Neural cell (in vitro differentiated cells): Measurements from ENCODE around the gene TYK2. TPM values are rescaled to one million over a fixed set of nuclear protein-coding genes. Genes with fewer than 3 reads are reported as not detected.

Experiments used
- H2AFZ ChIP-seq: fragments of 200-600, 300-800 bp; sonication (generic), shearing (Covaris generic); 2 replicates; pipeline ENCODE4 v1.6.0; 2014; ENCODE audit warnings: low read depth, mild to moderate bottlenecking, antibody characterized with exemption, low read length, moderate library complexity
- H3F3A ChIP-seq: fragments of 200-600 bp; shearing (Covaris generic); 2 replicates; pipeline ENCODE4 v1.6.1; 2016; ENCODE audit warnings: mild to moderate bottlenecking, moderate library complexity, mixed read lengths, antibody characterized with exemption, low read length; ENCODE audit not compliant: insufficient read depth, poor library complexity, severe bottlenecking
- H3K27ac ChIP-seq: fragments of 200-600, 300-800 bp; sonication (generic), shearing (Covaris generic); 2 replicates; pipeline ENCODE4 v1.5.1; 2014; ENCODE audit warnings: mild to moderate bottlenecking, low read length, moderate library complexity
- H3K27me3 ChIP-seq: fragments of 300-800, 200-600 bp; sonication (generic), shearing (Covaris generic); 2 replicates; pipeline ENCODE4 v1.6.0; 2014; ENCODE audit warnings: mild to moderate bottlenecking, low read depth, low read length, moderate library complexity; ENCODE audit not compliant: insufficient read depth
- H3K36me3 ChIP-seq: fragments of 300-800, 200-600 bp; sonication (generic), shearing (Covaris generic); 2 replicates; pipeline ENCODE4 v1.5.1; 2014; ENCODE audit warnings: mild to moderate bottlenecking, antibody characterized with exemption, low read length, moderate library complexity; ENCODE audit not compliant: insufficient read depth
- H3K4me2 ChIP-seq: fragments of 300-800, 200-600 bp; sonication (generic), shearing (Covaris generic); 2 replicates; pipeline ENCODE4 v1.6.0; 2014; ENCODE audit warnings: mild to moderate bottlenecking, low read length
- H3K4me3 ChIP-seq: fragments of 300-800, 200-600 bp; sonication (generic), shearing (Covaris generic); 2 replicates; pipeline ENCODE4 v1.5.1; 2014; ENCODE audit warnings: mild to moderate bottlenecking, low read length, moderate library complexity
- H3K79me2 ChIP-seq: fragments of 200-600 bp; shearing (Covaris generic); replicated peaks from 2 replicates; pipeline ENCODE4 v1.6.0; 2014; ENCODE audit warnings: mild to moderate bottlenecking, low read length, moderate library complexity; ENCODE audit not compliant: insufficient read depth
- H3K9ac ChIP-seq: fragments of 300-800, 200-600 bp; sonication (generic), shearing (Covaris generic); 2 replicates; pipeline ENCODE4 v1.6.1; 2016; ENCODE audit warnings: mild to moderate bottlenecking, low read length, mixed read lengths
- H3K9me2 ChIP-seq: fragments of 200-600 bp; shearing (Covaris generic); 2 replicates; pipeline ENCODE4 v1.6.1; 2016; ENCODE audit warnings: mild to moderate bottlenecking, low read length, mixed read lengths; ENCODE audit not compliant: insufficient read depth
- H3K9me3 ChIP-seq: fragments of 200-600, 300-800 bp; sonication (generic), shearing (Covaris generic); 2 replicates; pipeline ENCODE4 v1.6.1; 2016; ENCODE audit warnings: mild to moderate bottlenecking, mixed run types, low read length, moderate library complexity, mixed read lengths
- H4K20me1 ChIP-seq: fragments of 200-600 bp; shearing (Covaris generic); 2 replicates; pipeline ENCODE4 v1.6.1; 2016; ENCODE audit warnings: mild to moderate bottlenecking, mixed run types; ENCODE audit not compliant: insufficient read depth
- CTCF ChIP-seq: fragments of 450-650 bp; IDR thresholded peaks from 2 replicates; pipeline ENCODE4 v1.5.1; 2014; ENCODE audit warnings: antibody characterized with exemption, mild to moderate bottlenecking, moderate library complexity; ENCODE audit not compliant: poor library complexity, severe bottlenecking
- EP300 ChIP-seq: fragments of 450-650 bp; conservative IDR thresholded peaks from 2 replicates; pipeline ENCODE4 v1.6.1; 2014; ENCODE audit warnings: antibody characterized with exemption, mild to moderate bottlenecking, moderate library complexity; ENCODE audit not compliant: poor library complexity, severe bottlenecking
- EZH2 ChIP-seq: fragments of 200-600, 300-800 bp; shearing (Covaris generic), sonication (generic); IDR thresholded peaks from 2 replicates; pipeline ENCODE4 v1.6.1; 2014; ENCODE audit warnings: antibody characterized with exemption, low read length, borderline replicate concordance, mild to moderate bottlenecking; ENCODE audit not compliant: insufficient read depth, poor library complexity, severe bottlenecking
- MXI1 ChIP-seq: fragments of 450-650 bp; conservative IDR thresholded peaks from 2 replicates; pipeline ENCODE4 v1.6.1; 2014; ENCODE audit warnings: antibody characterized with exemption, mild to moderate bottlenecking; ENCODE audit not compliant: poor library complexity, severe bottlenecking
- POLR2AphosphoS5 ChIP-seq: IDR thresholded peaks from 2 replicates; pipeline ENCODE4 v1.6.1; 2012
- RAD21 ChIP-seq: fragments of 450-650 bp; conservative IDR thresholded peaks from 2 replicates; pipeline ENCODE4 v1.6.1; 2014; ENCODE audit warnings: antibody characterized with exemption, mild to moderate bottlenecking, moderate library complexity
- REST ChIP-seq: IDR thresholded peaks from 2 replicates; pipeline ENCODE4 v1.6.1; 2012; ENCODE audit warnings: borderline replicate concordance
- SMC3 ChIP-seq: fragments of 450-650 bp; conservative IDR thresholded peaks from 2 replicates; pipeline ENCODE4 v1.6.1; 2014; ENCODE audit warnings: antibody characterized with exemption, mild to moderate bottlenecking, moderate library complexity; ENCODE audit not compliant: poor library complexity
- TAF1 ChIP-seq: IDR thresholded peaks from 2 replicates; pipeline ENCODE4 v1.6.1; 2012; ENCODE audit warnings: low read depth
- polyA plus RNA-seq: library from polyadenylated mRNA; depleted of rRNA; stranded (reverse); fragments of >200 nt; gene quantifications from 2 replicates; pipeline ENCODE4 v1.2.3, GENCODE V29; 2014

TYK2 gene
- polyA plus RNA-seq, 1 donor from 2014 or later: 95.8 TPM

GRCh38 chr19:10395003-10395402 is 14.6 kb upstream of the TYK2 start:
- Histone ChIP-seq H4K20me1 (no peaks in the 10 kb centered on the region), H3K27ac (no peak overlapping the region), H3K9ac (no peak overlapping the region), H3K27me3 (no peaks in the 10 kb centered on the region), H3K79me2 (peaks cover 1% of the 10 kb centered on the region), H3K4me2 (no peak overlapping the region), H3K9me3 (no peaks in the 10 kb centered on the region), H3K9me2 (no peaks in the 10 kb centered on the region), H3K4me3 (no peak overlapping the region), H2AFZ (no peak overlapping the region), H3F3A (no peaks in the 10 kb centered on the region), H3K36me3 (no peaks in the 10 kb centered on the region)
- TF ChIP-seq REST (no peak), TAF1 (no peak), RAD21 (no peak), CTCF (no peak), MXI1 (no peak), EP300 (no peak), SMC3 (no peak), EZH2 (no peak), POLR2AphosphoS5 (no peak)

- TF ChIP-seq POLR2AphosphoS5: no peak
- no peak for TF ChIP-seq EZH2
- TF ChIP-seq RAD21: no peak
- no peak for TF ChIP-seq REST
- TF ChIP-seq EP300: no peak
- TF ChIP-seq MXI1: no peak
- TF ChIP-seq SMC3: no peak
- no peak for TF ChIP-seq CTCF
- TF ChIP-seq TAF1: no peak
- Histone ChIP-seq H3K27ac (no peak overlapping the region), H2AFZ (no peak overlapping the region), H3K79me2 (no peaks in the 10 kb centered on the region), H3F3A (no peaks in the 10 kb centered on the region), H3K4me3 (no peak overlapping the region), H3K36me3 (no peaks in the 10 kb centered on the region), H3K9ac (no peak overlapping the region), H3K9me3 (no peaks in the 10 kb centered on the region), H4K20me1 (no peaks in the 10 kb centered on the region), H3K9me2 (no peaks in the 10 kb centered on the region), H3K27me3 (no peaks in the 10 kb centered on the region), H3K4me2 (no peak overlapping the region)
Observed at GRCh38 chr19:10393137-10393536, 12.8 kb upstream of the TYK2 start.
